HG03175 (cell line): ENCODE results near the gene PROCA1.
"Not testable (repeated sequence)": the region's sequence is repeated elsewhere in the genome, so short reads cannot be mapped to it uniquely, and the experiment has no call there.

ENCODE experiments used
- ATAC-seq: cut with Tn5 transposase; IDR thresholded peaks from one replicate; pipeline ENCODE4 v1.9.1; 2021; ENCODE audit warnings: mild to moderate bottlenecking, moderate library complexity; ENCODE audit not compliant: unreplicated experiment

Gene PROCA1

GRCh38 chr17:28744104-28744971, 32.6 kb upstream of the PROCA1 start:
- ATAC-seq: peak; percentile 33

DNA sequence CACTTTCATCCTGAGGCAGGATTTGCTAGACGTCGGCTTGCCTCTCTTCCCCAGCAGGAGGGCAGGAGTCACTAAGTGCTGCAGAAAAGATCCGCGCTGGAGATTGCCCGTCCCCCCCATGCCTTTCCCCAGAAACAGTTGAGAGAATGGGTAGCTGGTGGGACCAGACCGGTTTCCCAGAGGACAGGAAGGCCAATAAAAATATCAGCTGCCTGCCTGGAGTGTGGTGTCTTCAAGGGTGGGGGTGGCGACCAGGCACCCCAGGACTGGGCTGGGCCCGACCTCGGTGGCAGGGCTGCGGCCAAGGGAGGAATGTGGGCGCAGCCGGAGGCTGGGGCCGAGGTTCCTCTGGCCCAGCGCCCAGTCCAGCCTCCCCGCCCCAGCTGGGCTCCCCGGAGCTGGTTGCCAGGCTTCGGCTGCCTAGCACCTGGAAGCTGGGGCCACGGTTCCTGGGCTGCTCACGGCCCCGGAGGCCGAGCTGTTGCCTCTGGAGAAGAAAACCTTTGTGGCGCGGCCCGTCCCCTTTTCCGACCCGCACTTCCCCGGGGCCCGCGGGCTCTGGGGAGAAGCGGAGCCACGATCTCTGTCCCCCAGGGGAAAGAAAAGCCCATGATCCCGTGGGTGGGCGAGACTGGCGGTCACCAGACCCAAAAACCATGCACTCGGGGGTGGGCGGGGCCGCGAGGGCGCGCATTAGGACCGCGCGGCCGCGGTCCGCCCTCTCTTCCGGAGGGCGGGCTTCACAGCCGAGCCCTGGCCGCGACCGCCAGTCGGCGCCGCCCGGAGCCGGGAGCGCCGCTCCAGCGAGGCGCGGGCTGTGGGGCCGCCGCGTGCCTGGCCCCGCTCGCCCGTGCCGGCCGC, 31.8 kb upstream of the PROCA1 start, which contains the start of gene TRAF4:
Gene TRAF4, plus strand, starts transcription at position 769 of the 861 bp plus-strand sequence. CDS start 102 bp downstream, outside the sequence.
- peak; percentile 72 for ATAC-seq

GRCh38 chr17:28741358-28742349, 30.0 kb upstream of the PROCA1 start:
- ATAC-seq: no peak

GRCh38 chr17:28740406-28741357, 29.0 kb upstream of the PROCA1 start:
- no peak for ATAC-seq

DNA sequence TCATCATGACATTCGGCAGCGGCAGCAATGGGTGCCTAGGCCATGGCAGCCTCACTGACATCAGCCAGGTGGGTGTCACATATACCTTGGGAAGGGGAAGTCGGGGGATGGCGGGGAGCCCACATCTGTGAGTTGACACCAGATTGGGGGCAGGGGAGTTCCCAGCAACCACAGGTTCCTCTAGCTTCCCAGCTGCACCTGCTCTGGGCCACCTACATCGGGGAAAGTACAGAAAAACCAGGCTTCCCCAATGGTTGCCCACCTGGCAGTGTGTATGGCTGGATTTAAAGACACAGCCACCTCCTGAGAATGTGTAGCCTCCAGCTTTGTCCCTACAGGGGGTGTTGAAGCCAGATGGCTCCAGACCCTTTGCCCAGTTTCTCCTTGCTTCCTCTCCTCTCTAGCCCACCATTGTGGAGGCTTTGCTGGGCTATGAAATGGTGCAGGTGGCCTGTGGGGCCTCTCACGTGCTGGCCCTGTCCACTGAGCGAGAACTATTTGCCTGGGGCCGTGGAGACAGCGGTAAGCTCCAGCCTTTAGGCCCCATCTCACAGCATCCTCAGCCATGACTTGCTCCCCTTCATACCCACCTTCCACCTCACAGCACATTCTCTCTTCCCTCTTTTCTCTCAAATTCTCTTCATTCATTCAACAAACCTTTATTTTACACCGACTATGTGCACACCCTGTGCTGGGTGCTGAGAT, 27.1 kb upstream of the PROCA1 start:
- ATAC-seq: no peak

GRCh38 chr17:28737770-28738679, 26.3 kb upstream of the PROCA1 start:
- ATAC-seq: peak; percentile 73

GRCh38 chr17:28737316-28737715, 25.6 kb upstream of the PROCA1 start:
- no peak for ATAC-seq

GRCh38 chr17:28735913-28736769, 24.5 kb upstream of the PROCA1 start:
- not testable (repeated sequence) for ATAC-seq

DNA sequence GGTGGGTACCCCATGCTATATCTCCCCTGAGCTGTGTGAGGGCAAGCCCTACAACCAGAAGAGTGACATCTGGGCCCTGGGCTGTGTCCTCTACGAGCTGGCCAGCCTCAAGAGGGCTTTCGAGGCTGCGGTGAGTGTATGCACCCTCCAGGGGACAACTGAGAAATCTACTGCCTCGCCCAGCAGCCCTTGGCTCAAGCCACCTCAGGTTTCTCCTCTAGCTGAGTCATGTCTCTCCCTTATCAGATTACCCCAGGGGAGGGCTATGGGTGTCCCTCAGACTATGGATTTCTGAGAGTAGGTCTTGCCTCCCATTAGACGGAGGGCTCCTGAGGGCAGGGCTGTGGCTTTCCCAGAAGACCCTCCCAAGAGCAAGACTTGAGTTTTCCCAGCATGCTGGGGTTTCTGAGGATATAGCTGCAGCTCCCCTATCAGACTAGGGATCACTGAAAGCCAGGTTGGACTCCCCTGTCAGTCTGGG, 23.6 kb upstream of the PROCA1 start:
- no peak for ATAC-seq

DNA sequence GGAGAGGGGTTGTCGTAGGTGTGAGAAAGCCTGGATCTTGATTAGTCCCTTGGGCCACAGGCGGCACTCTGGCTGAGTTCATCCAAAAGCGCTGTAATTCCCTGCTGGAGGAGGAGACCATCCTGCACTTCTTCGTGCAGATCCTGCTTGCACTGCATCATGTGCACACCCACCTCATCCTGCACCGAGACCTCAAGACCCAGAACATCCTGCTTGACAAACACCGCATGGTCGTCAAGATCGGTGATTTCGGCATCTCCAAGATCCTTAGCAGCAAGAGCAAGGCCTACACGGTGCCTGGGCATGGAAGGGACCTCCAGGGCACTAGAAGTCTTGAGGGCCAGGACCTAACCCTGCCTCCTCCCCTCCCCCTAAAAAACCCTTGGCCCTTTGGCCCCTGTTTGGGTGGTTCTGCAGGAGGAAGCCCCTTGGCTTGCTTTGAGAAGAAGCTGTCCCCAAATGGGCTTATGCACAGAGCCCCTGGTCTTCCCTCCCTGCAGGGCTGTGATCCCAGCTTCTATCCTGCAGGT, 23.1 kb upstream of the PROCA1 start:
- ATAC-seq: no peak

- ATAC-seq: no peak
Observed at GRCh38 chr17:28733346-28733745, 21.7 kb upstream of the PROCA1 start.

GRCh38 chr17:28729950-28730330, 18.3 kb upstream of the PROCA1 start:
- no peak for ATAC-seq

DNA sequence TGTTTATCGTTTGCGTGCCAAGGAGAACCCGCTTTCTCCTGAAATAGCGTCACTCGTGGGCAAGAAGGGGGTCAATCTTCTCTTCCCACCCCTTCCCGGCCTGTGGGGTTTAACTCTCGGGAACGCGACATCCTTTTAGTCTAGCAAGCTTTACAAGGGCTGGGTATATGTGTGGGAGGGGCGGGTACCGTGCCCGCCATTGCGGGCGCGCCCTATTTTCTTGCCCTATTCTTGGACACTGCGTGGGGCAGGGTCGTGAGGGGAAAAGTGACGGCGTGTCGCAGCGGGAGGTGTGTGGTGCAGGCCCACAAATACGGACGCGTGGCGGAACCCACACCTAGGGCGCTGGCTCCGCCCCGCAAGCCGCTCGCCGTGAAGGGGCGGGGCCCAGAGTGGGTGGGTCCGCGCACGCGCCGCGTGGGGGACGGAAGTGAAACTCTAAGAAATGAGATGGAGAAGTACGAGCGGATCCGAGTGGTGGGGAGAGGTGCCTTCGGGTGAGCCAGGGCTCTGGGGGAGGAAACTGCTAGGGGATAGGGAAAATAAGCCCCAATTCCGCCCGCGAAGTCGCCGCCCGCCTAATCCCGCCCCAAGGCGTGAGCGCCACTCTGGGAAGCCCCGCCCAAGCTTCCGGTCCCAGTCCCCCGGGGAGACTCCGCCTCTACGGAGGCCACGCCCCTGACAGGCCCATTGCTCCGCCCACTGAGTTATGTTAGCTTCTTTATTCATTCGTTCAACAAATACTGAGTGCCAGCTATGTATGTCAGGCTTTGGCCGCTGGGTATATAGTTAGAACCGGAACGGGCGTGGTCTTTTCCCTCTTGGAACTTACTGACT, 16.9 kb upstream of the PROCA1 start, which contains the start of gene NEK8:
Gene NEK8, plus strand, starts transcription at position 425 of the 837 bp plus-strand sequence. Its CDS starts 26 bp downstream, at position 451.
- ATAC-seq: peak; percentile 39

DNA sequence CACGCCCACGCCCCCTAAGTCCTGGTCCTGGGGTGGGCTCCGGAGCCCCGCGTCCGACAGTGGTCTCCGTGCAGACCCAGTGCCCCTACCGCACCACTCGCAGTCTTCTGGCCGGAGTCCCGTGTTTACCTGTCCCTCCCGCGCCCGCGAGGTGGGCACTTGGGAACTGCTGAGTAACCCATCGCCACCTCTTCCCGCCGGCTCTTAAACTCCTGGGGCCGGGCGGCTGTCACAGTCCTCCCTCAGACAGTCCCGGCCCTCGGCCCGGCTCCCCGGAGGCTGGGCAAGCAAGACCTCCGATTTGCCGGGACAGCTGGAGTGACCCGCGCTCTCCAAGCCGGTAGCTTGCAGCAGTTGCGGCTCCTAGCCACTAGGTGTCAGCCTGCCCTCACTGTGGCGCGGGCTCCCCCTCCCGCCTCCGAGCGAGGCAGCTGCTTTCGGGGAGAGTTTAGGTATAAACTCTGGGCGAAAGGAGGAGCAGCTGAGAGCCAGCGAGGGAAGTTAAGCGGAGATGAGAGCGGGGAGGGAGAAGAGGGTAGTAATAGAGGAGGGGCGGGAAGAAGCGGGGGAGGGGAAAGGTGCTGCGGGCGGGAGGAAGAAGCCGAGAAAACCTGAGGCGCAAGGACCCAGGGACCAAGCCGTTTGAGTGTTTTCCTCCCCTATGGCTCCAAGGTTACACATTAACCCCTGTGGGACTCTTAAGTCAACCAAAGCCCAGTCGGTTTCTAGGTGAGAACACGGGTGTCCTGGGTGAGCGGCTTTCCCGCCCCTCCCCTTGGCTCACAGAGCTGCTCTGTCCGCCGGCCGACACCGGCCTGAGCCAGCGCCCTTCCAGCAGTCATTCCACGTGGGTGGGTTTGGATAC, 15.2 kb upstream of the PROCA1 start:
- peak; percentile 43 for ATAC-seq
